Panc1 (cell line): Measurements from ENCODE around the gene FBXL4. TPM values are rescaled to one million over a fixed set of nuclear protein-coding genes. Genes with fewer than 3 reads are reported as not detected.

Experiments used
- ATAC-seq: fragments of 200-7000 bp; cut with Tn5 transposase; 2 replicates; pipeline ENCODE4 v1.9.1; 2020; ENCODE audit warnings: mild to moderate bottlenecking, moderate library complexity
- BruUV-seq: library from RNA; stranded (reverse); fragments of 400-500 nt; replicated peaks from 2 replicates; lab custom pipeline; 2021; lab: Mats Ljungman, UMichigan
- CTCF ChIA-PET: fragments of 300-600 bp; sonication (Branson Sonifier 250); formaldehyde crosslinking; loops from one replicate; lab custom pipeline; 2022; ENCODE audit warnings: antibody characterized with exemption; lab: Charles Lee
- POLR2A ChIA-PET: fragments of 300-600 bp; sonication (Branson Sonifier 250); formaldehyde crosslinking; loops from one replicate; lab custom pipeline; 2022; ENCODE audit warnings: antibody characterized with exemption; lab: Charles Lee
- DNase-seq: peaks from one replicate; pipeline ENCODE4 v3.0.0-alpha.2; 2010; ENCODE audit warnings: low read depth, low spot score
- H3K27ac ChIP-seq: 2 replicates; pipeline ENCODE4 v1.5.1; 2011; ENCODE audit warnings: mild to moderate bottlenecking, low read length, inconsistent platforms
- H3K27me3 ChIP-seq: fragments of 200-500 bp; sonication (Bioruptor generic); 2 replicates; pipeline ENCODE4 v1.6.0; 2014; ENCODE audit warnings: low read length, inconsistent platforms; ENCODE audit not compliant: control insufficient read depth, insufficient read depth
- H3K36me3 ChIP-seq: fragments of 200-500 bp; sonication (Bioruptor generic); 2 replicates; pipeline ENCODE4 v1.5.1; 2014; ENCODE audit warnings: inconsistent platforms, mild to moderate bottlenecking, low read length, moderate library complexity; ENCODE audit not compliant: control insufficient read depth, insufficient read depth
- H3K4me1 ChIP-seq: 2 replicates; pipeline ENCODE4 v1.5.1; 2011; ENCODE audit warnings: inconsistent platforms, mild to moderate bottlenecking, low read length, moderate library complexity; ENCODE audit not compliant: control insufficient read depth, insufficient read depth
- H3K4me3 ChIP-seq, 2 experiments: 2 replicates each; pipeline ENCODE4 v1.5.1; 2011 to 2012; ENCODE audit warnings: low read depth in 2 of 2, low read length in 2 of 2, mild to moderate bottlenecking in 2 of 2, inconsistent platforms in 1 of 2, moderate library complexity in 1 of 2
- H3K9me3 ChIP-seq: fragments of 200-500 bp; sonication (Bioruptor generic); 2 replicates; pipeline ENCODE4 v1.5.1; 2014; ENCODE audit warnings: low read depth, mild to moderate bottlenecking, inconsistent platforms, low read length, moderate library complexity; ENCODE audit not compliant: control insufficient read depth, insufficient read depth
- POLR2AphosphoS5 ChIP-seq: IDR thresholded peaks from 2 replicates; pipeline ENCODE4 v1.6.1; 2012; ENCODE audit warnings: mild to moderate bottlenecking, low read depth, low read length, moderate library complexity
- REST ChIP-seq, 2 experiments: IDR thresholded peaks; 2 replicates each; pipeline ENCODE4 v1.6.1; 2011 to 2012; ENCODE audit warnings: low read depth in 2 of 2, control low read depth in 1 of 2, low read length in 1 of 2, mild to moderate bottlenecking in 1 of 2, moderate library complexity in 1 of 2; ENCODE audit not compliant: insufficient read depth in 1 of 2
- SIN3A ChIP-seq: IDR thresholded peaks from 2 replicates; pipeline ENCODE4 v1.6.1; 2012; ENCODE audit warnings: low read depth, mild to moderate bottlenecking, low read length, moderate library complexity, borderline replicate concordance; ENCODE audit not compliant: insufficient read depth
- TCF7L2 ChIP-seq: IDR thresholded peaks from 2 replicates; pipeline ENCODE4 v1.6.1; 2011; ENCODE audit warnings: mild to moderate bottlenecking, low read depth, low read length, inconsistent platforms
- in situ Hi-C: cut with HindIII; loops from 2 replicates; pipeline ENCODE4 v1.10.0; 2016; ENCODE audit warnings: low sequenced_read_pairs, low pct_unique_long_range_greater_than_20kb
- intact Hi-C: fragments of 100-400 bp; cut with micrococcal nuclease; formaldehyde crosslinking; loops from one replicate; pipeline ENCODE4 v1.10.0; 2022; ENCODE audit not compliant: unreplicated experiment
- total RNA-seq: library from RNA; stranded (reverse); gene quantifications from one replicate; pipeline ENCODE4 v1.2.1, GENCODE V29; 2021; ENCODE audit not compliant: unreplicated experiment
- TF ChIP-seq, protein P1 (sequence below): fragments of 450-650 bp; IDR thresholded peaks from 2 replicates; pipeline ENCODE4 v1.5.1; 2017; ENCODE audit warnings: mild to moderate bottlenecking

The FBXL4 gene
- total RNA-seq, 1 experiment from 2014 or later: 11.5 TPM

DNA sequence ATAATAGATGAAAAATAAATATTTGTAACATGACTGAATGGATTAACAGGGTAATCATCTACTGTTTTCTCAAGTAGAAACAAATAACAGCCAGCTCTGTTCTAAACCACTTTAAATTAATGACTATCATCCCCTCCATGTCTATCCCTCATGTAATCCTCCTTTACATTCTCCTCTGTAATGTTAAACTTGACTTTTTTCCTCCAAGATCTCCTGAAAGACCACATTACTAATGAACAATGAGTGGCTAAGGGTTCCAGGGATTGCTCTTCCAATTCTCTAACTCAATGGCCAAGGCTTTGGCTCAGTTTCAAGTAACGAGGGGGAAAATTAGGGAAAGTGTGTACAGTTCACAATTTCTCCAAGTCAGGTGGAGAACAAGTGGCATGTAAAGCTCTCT is 37.6 kb upstream of the FBXL4 start:
- H3K9me3 ChIP-seq: no peaks in the 10 kb centered on the region
- intact Hi-C loops (no loop called here), in situ Hi-C loops (no loop called here)
- H3K4me3 ChIP-seq: no peak overlapping the region
- H3K4me1 ChIP-seq: no peaks in the 10 kb centered on the region
- ATAC-seq (no peak), DNase-seq (no peak)
- no TSS peak for BruUV-seq
- peaks cover 2% of the 10 kb centered on the region; the same call in 1 of the 2 replicates for H3K27me3 ChIP-seq
- no peaks in the 10 kb centered on the region for H3K36me3 ChIP-seq
- CTCF ChIA-PET: no interaction called here
- H3K27ac ChIP-seq: no peak overlapping the region
- POLR2A ChIA-PET: no interaction called here
- TF ChIP-seq POLR2AphosphoS5 (no peak), REST (IDR thresholded peaks at IDR 0.05; ENCODE audit: insufficient read depth in 1 of 2, low read depth in 2 of 2, low read length in 1 of 2) (no peak), SIN3A (no peak), TCF7L2 (no peak)
- TF ChIP-seq, protein P1, sequence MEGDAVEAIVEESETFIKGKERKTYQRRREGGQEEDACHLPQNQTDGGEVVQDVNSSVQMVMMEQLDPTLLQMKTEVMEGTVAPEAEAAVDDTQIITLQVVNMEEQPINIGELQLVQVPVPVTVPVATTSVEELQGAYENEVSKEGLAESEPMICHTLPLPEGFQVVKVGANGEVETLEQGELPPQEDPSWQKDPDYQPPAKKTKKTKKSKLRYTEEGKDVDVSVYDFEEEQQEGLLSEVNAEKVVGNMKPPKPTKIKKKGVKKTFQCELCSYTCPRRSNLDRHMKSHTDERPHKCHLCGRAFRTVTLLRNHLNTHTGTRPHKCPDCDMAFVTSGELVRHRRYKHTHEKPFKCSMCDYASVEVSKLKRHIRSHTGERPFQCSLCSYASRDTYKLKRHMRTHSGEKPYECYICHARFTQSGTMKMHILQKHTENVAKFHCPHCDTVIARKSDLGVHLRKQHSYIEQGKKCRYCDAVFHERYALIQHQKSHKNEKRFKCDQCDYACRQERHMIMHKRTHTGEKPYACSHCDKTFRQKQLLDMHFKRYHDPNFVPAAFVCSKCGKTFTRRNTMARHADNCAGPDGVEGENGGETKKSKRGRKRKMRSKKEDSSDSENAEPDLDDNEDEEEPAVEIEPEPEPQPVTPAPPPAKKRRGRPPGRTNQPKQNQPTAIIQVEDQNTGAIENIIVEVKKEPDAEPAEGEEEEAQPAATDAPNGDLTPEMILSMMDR: no peak

GRCh38 chr6:98984121-98984520 is 36.4 kb upstream of the FBXL4 start:
- Histone ChIP-seq H3K9me3 (no peaks in the 10 kb centered on the region), H3K4me1 (no peaks in the 10 kb centered on the region), H3K4me3 (no peak overlapping the region), H3K27ac (no peak overlapping the region), H3K27me3 (peaks cover 2% of the 10 kb centered on the region; the same call in 1 of the 2 replicates), H3K36me3 (no peaks in the 10 kb centered on the region)
- intact Hi-C loops: no loop called here
- ChIA-PET POLR2A (no interaction called here), CTCF (no interaction called here)
- no peak for DNase-seq
- BruUV-seq: no TSS peak
- ATAC-seq: no peak
- TF ChIP-seq TCF7L2 (no peak), POLR2AphosphoS5 (no peak), SIN3A (no peak), REST (IDR thresholded peaks at IDR 0.05; ENCODE audit: insufficient read depth in 1 of 2, low read depth in 2 of 2, low read length in 1 of 2) (no peak)
- TF ChIP-seq, protein P1: no peak
- in situ Hi-C loops: no loop called here
